HG03571 (cell line): ENCODE results near the gene FURIN.
A peak's percentile ranks its signal among the peaks of the same experiment; 100 is the strongest.

Experiments used
- ATAC-seq: cut with Tn5 transposase; IDR thresholded peaks from one replicate; pipeline ENCODE4 v1.9.1; 2021; ENCODE audit not compliant: unreplicated experiment

Gene FURIN

DNA sequence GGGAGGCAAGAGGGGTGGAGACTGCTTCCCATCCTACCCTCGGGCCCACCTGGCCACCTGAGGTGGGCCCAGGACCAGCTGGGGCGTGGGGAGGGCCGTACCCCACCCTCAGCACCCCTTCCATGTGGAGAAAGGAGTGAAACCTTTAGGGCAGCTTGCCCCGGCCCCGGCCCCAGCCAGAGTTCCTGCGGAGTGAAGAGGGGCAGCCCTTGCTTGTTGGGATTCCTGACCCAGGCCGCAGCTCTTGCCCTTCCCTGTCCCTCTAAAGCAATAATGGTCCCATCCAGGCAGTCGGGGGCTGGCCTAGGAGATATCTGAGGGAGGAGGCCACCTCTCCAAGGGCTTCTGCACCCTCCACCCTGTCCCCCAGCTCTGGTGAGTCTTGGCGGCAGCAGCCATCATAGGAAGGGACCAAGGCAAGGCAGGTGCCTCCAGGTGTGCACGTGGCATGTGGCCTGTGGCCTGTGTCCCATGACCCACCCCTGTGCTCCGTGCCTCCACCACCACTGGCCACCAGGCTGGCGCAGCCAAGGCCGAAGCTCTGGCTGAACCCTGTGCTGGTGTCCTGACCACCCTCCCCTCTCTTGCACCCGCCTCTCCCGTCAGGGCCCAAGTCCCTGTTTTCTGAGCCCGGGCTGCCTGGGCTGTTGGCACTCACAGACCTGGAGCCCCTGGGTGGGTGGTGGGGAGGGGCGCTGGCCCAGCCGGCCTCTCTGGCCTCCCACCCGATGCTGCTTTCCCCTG, 13.8 kb downstream of the FURIN start:
- ATAC-seq: no peak

DNA sequence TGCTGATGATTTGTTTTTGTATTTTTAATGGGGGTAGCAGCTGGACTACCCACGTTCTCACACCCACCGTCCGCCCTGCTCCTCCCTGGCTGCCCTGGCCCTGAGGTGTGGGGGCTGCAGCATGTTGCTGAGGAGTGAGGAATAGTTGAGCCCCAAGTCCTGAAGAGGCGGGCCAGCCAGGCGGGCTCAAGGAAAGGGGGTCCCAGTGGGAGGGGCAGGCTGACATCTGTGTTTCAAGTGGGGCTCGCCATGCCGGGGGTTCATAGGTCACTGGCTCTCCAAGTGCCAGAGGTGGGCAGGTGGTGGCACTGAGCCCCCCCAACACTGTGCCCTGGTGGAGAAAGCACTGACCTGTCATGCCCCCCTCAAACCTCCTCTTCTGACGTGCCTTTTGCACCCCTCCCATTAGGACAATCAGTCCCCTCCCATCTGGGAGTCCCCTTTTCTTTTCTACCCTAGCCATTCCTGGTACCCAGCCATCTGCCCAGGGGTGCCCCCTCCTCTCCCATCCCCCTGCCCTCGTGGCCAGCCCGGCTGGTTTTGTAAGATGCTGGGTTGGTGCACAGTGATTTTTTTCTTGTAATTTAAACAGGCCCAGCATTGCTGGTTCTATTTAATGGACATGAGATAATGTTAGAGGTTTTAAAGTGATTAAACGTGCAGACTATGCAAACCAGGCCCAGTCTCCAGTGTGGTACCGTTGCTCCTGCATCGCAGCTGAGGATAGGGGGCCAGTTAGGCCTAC, 14.6 kb downstream of the FURIN start:
- ATAC-seq: no peak

DNA sequence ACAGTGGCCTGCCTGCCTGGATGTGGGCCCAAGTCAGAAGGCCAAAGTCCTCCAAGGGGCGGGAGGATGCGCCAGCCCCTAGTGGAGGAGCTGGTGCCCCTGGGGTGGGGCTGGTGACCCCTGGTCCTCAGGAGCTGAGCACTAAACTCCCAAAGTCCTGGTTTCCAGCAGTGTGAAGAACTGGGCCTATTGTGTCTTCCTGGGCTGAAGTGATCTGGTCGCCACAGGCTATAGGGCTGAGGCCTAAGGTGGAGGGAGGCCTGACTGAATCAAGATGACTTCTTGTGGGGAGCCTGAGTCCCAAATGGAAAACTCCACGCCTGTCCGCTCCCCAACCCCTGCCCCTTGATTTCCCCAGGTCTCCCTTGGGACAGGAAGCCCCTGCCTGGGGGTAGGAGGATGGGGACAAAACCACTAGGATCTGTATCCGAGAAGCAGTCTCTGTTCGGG, 15.2 kb downstream of the FURIN start:
- no peak for ATAC-seq

DNA sequence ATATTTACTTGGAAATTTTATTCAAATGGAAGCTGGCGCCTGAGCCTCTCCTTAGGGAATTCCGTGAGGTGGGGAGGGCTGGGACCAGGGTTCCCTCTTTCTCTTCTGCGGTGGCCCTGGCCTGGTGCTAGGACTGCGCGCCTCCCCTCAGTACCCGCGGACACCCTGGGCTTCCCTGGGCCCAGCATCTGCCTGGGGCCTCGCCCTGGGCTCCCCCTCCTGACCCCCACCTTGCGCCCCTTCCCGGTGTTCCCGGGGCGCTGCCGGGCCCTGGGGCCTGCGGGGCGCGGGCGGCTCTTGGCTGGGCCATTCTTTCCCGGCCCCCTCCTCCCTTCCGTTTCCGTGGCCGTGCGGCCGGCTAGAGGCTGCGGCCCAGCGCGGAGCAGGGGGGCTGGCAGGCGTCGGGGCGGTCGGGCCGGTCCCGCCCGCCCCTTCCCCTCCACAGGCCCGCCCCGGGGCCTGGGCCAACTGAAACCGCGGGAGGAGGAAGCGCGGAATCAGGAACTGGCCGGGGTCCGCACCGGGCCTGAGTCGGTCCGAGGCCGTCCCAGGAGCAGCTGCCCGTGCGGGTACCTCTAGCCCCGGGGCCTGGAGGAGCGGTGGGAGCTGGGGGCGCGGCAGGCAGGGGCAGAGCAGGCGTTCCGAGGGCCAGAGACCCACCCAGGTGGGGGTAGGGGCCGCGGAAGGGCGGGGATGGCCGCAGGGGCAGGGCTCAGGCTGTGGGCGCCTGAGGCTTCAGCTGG, 15.8 kb downstream of the FURIN start, which contains the start of gene FES:
FES (plus strand) TSS at position 529 of the 743 bp plus-strand sequence. CDS start 542 bp downstream, outside the sequence.
- ATAC-seq: no peak

DNA sequence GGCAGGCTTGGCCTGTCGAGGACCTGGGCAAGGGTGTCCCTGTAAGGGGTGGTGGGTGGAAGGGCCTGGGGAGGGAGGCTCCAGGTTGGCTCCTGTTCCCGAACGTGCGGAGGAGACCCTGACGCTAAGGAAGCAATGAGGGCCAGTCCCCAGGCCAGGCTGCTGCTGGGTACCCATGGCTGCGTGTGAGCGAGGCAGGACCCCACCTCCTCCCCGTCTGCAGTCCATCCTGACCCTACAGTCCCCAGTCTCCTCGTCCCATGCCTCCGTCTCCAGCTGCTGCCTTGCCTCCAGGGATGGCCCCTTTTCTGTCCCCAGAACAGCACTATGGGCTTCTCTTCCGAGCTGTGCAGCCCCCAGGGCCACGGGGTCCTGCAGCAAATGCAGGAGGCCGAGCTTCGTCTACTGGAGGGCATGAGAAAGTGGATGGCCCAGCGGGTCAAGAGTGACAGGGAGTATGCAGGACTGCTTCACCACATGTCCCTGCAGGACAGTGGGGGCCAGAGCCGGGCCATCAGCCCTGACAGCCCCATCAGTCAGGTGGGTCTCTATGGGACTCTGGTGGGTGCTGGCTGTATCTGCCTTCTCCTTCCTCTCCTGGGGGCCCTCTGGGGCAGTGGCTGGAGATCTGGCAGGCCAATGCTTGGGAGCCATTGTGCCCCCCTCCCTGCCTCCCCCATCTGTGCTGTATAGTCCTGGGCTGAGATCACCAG, 16.5 kb downstream of the FURIN start:
- ATAC-seq: no peak

DNA sequence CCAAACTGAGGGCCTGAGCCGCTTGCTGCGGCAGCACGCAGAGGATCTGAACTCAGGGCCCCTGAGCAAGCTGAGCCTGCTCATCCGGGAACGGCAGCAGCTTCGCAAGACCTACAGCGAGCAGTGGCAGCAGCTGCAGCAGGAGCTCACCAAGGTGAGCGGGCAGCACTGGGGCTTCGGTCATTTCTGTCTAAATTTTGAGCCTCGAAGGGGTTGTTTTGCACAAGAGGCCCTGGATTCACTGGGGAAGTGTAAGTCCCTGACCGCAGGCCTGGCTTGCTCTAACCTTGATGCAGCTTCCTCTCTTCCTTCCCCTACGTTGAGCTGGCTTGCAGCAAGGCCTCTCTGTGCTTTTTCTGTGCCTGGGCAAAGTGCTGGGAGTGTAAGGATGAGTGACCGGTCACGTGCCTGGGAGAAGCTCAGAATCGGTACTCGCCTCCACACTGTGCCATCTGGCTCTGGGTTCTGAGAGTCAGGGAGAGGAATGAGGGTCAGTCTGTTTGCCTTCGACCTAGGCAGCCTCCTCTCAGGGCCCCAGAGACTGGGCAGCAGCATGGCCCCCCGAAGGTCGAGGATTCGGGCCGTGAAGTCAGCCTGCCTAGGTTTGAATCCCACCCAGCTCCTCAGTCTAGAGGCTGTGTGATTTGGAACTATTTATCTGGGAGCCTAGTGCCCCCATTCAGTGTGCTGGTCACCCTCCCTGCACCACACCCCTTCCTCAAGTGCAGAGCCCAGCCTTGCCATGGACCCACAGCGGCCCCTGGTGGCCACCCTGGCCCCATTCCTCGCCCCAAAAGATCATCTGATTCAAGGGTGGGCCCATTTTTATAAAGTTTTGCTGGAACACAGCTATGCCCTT, 17.3 kb downstream of the FURIN start:
- peak; percentile 65 for ATAC-seq

DNA sequence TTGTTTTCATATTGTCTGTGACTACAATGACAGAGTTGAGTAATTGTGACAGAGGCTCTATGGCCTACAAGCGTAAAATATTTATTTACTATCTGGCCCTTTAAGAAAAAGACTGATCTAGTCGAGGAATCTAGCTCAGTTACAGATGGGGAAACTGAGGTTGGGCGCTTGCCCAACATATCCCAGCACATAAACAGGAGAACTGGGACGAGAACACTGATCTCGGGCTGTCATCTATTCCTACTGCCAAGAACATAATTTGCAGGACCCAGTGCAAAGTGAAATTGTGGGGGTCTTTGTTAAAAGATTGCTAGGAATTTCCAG, 17.9 kb downstream of the FURIN start:
- no peak for ATAC-seq

DNA sequence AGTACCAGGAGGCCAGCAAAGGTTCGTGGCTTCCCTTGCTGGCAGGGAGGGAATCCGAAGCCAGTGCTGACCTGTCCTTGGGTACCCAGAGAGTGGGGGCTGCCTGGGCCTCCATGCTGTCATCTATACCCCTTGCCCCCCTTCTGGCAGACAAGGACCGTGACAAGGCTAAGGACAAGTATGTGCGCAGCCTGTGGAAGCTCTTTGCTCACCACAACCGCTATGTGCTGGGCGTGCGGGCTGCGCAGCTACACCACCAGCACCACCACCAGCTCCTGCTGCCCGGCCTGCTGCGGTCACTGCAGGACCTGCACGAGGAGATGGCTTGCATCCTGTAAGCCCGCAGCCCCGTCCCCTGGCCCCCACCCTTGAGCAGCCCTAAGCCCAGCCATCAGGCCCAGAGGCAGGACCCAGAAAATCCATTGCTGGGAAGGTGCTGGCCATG, 18.7 kb downstream of the FURIN start:
- no peak for ATAC-seq

DNA sequence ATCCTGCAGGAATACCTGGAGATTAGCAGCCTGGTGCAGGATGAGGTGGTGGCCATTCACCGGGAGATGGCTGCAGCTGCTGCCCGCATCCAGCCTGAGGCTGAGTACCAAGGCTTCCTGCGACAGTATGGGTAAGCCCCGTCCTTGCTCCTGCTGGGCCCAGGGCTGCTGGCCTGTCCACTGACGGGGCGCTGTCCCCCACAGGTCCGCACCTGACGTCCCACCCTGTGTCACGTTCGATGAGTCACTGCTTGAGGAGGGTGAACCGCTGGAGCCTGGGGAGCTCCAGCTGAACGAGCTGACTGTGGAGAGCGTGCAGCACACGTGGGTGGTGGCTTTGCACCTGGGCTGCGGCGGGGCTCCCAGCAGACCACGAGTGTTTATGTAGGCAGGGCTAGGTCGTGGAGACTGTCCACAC, 20.9 kb downstream of the FURIN start:
- no peak for ATAC-seq

DNA sequence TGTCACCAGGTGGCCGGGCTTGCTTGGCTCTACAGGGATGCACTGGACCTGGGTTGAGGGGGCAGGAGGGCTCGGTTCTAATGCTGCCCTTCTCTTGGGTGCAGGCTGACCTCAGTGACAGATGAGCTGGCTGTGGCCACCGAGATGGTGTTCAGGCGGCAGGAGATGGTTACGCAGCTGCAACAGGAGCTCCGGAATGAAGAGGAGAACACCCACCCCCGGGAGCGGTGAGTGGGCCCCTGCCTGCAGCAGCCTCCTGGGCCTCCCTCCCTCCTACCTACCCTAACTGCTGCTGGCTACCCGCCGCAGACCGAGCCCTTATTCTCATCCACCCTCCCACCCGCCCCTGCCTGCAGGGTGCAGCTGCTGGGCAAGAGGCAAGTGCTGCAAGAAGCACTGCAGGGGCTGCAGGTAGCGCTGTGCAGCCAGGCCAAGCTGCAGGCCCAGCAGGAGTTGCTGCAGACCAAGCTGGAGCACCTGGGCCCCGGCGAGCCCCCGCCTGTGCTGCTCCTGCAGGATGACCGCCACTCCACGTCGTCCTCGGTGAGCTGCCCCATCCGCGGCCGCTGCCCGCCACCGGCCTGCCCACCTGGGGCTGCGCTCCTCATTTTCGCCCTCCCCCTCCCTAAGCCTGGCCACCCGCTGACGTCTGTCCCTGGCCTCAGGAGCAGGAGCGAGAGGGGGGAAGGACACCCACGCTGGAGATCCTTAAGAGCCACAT, 21.5 kb downstream of the FURIN start:
- ATAC-seq: no peak

DNA sequence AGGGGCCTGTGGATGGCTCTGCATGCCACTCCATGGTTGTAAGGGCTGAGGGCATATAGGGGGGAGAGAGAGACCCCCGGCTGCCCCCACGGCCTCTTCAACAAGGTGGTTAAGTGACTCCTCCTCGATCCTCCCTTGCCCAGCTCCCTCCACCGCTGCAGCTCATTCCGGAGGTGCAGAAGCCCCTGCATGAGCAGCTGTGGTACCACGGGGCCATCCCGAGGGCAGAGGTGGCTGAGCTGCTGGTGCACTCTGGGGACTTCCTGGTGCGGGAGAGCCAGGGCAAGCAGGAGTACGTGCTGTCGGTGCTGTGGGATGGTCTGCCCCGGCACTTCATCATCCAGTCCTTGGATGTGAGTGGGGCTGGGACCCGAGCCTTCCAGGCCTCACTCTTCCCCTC, 22.5 kb downstream of the FURIN start:
- no peak for ATAC-seq

DNA sequence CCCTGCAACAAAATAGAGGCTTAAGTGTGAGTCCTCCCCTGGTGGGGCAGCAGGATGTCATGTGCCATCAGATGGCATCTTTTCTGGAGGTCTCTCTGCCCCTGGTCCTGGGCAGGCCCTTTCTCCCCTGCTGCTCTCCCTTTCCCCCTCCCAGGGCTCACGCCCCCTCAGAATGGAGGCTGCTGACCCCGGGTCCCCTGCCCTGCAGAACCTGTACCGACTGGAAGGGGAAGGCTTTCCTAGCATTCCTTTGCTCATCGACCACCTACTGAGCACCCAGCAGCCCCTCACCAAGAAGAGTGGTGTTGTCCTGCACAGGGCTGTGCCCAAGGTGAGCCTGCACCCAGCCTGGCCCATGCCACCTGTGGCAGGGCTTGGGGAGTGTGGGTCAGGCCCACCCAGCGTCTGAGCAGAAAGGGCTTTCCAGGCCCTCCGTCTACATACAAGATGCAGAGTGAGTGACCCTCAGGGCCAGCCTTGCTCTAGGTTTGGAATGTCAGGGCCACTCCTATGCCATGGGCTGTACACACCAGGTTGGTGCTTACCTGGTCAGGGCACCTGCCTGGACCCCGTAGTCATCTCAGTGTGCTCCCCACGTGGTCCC, 23.1 kb downstream of the FURIN start:
- ATAC-seq: no peak

DNA sequence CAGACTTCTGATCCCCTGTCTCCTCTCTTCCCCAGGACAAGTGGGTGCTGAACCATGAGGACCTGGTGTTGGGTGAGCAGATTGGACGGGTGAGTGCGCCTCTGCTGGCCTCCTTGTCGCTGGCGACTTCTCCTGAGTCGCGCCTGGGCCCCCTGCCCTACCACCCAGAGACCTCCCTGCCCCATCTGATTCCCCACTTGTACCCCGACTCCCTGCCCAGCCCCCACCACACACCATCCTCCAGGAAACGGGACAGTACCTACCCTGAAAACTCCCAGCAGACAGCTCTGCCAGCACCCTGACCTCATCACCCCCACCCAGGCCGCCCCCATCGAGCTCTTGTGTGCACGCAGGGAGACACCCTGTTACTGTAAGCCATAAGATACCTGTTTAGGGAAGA, 23.6 kb downstream of the FURIN start:
- no peak for ATAC-seq

DNA sequence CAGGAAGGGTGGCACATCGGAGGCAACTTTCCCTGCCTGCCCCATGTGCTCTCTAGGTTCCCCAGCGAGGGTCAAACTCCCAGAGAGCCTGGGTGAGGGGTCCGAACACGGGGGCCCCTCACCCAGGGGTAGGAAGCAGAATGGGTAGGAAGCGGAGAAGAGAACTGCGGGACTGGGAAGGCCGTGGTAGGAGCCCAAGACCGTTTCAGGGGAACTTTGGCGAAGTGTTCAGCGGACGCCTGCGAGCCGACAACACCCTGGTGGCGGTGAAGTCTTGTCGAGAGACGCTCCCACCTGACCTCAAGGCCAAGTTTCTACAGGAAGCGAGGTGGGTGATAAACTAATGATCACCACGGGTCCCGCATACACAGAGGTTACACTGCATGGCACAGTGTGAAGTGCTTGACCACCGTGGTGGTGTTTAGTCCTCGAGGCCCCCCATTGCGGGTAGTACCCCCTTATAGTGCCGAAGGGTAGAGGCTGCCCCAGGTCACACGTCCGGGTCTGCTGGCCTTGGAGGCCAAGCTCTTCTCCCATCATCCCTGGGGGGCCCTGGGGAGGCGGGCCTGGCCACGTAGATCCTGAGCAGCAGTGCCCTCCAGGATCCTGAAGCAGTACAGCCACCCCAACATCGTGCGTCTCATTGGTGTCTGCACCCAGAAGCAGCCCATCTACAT, 24.2 kb downstream of the FURIN start:
- no peak for ATAC-seq

DNA sequence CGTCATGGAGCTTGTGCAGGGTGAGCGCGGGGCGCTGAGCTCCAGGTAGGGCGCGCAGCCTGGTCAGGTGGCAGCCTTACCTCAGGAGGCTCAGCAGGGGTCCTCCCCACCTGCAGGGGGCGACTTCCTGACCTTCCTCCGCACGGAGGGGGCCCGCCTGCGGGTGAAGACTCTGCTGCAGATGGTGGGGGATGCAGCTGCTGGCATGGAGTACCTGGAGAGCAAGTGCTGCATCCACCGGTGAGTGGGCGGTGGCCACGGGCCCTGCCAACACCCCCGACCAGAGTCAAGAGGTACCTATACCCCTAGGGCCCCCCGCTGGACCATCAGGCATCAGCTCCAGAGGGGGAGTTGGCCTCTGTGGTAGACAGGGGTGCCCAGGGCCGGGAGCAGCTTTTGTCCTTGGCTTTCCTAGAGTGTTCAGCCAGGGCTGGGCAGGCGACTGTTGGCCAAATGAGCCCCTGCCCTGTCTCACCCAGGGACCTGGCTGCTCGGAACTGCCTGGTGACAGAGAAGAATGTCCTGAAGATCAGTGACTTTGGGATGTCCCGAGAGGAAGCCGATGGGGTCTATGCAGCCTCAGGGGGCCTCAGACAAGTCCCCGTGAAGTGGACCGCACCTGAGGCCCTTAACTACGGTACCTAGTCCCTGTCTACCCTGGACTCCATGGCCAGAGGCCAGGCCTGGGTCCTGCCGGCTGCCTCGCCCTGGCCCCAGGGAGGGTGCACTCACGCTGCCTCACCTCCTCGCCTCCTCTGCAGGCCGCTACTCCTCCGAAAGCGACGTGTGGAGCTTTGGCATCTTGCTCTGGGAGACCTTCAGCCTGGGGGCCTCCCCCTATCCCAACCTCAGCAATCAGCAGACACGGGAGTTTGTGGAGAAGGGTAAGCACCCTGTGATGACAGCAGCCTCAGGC, 25.0 kb downstream of the FURIN start:
- ATAC-seq: no peak

DNA sequence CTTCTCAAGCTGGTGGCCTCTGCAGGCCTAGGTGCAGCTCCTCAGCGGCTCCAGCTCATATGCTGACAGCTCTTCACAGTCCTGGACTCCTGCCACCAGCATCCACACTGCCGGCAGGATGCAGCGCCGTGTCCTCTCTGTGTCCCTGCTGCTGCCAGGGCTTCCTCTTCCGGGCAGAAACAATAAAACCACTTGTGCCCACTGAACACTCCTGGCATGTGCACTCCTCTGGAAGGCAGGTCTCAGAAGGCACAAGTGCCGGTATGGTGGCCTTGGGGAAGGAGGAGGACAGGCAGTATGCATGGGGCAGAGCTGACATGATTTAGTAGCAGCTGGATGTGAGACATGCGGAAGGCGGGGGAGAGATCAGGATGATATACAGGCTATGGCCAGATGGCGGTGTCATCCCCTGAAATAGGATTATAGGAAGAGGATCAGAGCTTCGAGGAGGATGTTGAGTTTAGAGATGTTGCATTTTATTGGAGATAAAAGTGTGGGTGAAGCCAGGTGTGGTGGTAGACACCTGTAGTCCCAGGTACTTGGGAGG, 27.3 kb downstream of the FURIN start:
- no peak for ATAC-seq

DNA sequence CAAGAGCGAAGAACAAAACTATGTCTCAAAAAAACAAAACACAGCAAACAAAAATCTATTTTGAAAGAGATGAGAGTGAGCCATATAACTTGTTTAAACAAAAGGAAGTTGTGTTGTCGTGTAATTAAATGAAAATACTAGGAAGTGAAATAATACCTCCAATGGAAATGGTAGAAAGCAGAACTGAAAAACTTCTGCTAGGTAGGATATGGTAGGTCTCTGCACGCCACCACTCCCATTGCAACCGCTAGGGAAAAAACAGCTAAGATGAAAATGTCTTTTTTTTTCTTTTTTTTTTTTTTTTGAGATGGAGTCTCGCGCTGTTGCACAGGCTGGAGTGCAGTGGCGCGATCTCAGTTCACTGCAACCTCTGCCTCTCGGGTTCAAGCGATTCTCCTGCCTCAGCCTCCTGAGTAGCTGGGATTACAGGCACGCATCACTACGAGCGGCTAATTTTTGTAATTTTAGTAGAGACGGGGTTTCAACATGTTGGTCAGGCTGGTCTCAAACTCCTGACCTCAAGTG, 28.8 kb downstream of the FURIN start:
- peak; percentile 52 for ATAC-seq
